Stimulated activated CD4-positive, alpha-beta T cell treated with anti-CD3 and anti-CD28 coated beads, TNF-alpha, amount 100 ng/mL, for 1 hour (primary cell): Measurements from ENCODE around the gene GARIN5B.

ENCODE experiments used
- DNase-seq, 3 donors: peaks; one replicate each; pipeline ENCODE4 v3.0.0-alpha.2; 2020; ENCODE audit warnings: low read depth in 3 of 3, low spot score in 1 of 3

The GARIN5B gene

DNA sequence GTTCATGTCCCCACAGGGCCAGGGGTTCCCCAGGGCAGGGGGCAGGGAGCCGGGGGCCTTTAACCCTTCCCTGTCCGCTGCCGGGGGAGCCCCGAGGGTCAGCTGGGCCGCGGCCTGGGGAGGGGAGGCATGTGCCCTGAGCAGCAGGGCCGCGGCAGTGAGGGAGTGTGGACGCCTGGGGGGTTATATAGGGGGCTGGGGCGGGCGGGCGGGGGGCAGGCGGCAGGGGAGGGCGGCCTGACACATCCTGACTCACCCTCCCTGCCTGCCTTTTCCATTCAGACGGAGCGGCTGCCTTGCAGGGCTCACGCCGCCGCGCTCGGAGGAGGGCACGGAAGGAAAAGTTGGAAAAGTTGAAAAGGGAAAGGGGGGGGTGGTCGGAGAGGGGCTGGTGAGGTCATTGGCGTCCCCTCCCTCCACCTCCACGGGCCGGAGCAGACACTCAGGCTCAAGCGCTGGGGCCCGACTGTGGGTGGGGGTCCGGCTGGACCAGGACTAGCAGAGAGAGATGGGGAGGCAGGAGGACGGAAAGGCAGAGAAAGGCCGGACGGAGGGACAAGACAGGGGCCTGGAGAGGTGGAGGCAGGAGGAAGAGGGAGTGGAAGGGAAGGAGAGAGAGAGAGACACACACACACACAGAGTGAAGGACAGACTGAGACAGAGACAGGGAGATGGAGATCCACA is 7.4 kb upstream of the GARIN5B start, which contains the start of gene IL11:
Gene IL11 (minus strand): TSS at position 159 of the 684 bp plus-strand sequence. CDS start 153 bp downstream, at position 6.
- no peak for DNase-seq

DNA sequence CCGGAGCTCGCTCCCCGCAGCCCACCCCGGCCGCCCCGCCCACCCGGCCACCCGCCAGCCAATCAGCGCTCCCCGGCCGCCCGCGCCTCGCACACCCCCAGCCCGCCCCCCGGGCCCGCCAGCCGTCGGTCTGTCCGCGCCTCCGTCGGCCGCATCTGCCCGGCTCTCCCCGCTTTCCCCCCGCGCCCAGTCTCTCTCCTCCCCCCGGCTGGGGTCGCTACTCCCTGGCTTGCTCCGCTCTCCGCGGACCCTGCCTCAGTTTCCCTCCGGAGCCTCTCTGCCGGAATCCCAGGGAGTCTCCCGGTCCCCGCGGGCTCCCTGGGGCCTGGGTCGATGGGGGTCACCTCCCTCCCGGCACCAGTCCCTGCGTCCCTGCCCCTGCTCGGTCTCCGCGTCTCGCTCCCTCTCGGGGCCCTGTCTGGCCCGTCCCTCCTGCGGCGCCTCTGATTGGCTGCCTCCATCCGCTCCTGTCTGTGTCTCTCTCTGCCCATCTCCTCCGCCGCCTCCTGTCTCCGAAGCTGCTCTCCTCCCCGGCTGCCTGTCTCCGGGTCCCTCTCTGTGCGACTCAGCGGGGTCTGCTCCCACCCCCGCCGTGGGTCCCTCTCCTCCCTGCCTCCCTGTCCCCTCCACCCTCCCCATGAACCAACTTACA is 6.7 kb upstream of the GARIN5B start:
- DNase-seq = no peak

DNA sequence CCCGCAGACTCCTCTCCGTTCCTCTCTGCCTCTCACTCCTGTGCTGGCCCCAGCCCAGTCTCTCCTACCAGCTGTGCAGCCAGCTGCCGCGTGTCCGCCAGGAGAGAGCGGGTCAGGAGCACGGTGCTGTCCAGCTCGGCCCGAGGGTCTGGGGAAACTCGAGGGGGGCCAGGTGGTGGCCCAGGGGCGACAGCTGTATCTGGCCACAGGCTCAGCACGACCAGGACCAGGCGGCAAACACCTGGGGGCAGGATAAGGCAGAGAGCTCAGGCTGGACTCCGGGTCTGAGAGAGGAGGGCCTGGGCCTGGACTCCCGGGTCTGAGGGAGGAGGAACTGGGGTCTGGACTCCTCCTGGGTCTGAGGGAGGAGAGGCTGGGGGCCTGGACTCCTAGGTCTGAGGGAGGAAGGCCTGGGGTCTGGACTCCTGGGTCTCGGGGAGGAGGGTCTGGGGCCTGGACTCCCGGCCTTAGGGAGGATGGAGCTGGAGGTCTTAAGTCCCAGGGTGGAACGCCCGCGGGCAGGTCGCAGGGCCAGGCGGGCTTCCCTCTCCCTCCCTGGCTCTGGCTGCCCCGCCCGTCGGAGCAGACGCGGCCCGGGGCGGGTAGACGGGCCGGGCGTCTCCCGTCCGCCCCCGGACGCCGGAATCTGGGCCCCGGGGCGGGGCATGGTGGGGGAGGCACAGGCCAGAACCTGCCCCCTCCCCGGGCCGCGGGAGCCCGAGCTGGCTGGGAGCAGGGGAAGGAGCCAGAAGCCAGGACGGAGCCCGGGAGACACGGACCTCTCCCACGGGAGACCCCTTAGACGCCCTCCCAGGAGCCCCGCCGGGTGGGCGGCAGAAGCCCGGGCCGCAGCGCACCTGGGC is 5.9 kb upstream of the GARIN5B start:
- no peak for DNase-seq

- no peak for DNase-seq
Observed at GRCh38 chr19:55368106-55368505, 5.0 kb upstream of the GARIN5B start.

DNA sequence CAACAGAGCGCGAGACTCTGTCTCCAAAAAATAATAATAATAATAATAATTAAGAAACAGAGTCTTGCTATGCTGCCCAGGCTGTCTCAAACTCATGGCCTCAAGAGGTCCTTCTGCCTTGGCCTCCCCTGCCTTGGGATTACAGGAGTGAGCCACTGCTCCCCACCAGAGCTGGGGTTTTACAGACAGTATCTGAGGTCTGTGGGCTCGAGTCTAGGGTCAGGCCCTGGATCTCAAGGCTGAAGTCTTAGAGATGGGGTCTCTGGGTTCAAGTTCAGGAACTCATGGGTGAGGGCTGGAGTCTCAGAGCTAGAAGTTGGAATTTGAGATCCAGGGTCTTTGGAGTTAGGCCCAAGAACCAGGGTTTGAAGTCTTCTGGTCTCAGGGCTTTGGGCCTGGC is 3.7 kb upstream of the GARIN5B start:
- DNase-seq = no peak

- no peak for DNase-seq
Observed at GRCh38 chr19:55365964-55366363, 2.9 kb upstream of the GARIN5B start.

DNA sequence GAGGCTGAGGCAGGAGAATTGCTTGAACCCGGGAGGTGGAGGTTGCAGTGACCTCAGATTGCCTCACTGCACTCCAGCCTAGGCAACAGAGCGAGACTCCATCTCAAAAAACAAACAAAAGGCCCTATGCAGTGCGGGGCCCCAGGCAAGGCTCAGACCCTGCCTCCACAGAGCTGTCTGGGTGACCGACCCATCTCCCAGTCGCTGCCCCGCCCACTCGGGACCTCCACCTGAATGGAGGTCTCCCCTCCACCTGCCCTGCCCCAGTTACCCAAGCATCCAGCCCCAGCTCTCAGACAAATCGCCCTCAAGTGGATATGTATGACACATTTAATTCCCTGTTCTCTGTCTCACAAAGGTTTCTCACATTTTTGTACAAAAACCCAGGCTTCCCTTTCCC is 2.2 kb upstream of the GARIN5B start:
- no peak for DNase-seq

DNA sequence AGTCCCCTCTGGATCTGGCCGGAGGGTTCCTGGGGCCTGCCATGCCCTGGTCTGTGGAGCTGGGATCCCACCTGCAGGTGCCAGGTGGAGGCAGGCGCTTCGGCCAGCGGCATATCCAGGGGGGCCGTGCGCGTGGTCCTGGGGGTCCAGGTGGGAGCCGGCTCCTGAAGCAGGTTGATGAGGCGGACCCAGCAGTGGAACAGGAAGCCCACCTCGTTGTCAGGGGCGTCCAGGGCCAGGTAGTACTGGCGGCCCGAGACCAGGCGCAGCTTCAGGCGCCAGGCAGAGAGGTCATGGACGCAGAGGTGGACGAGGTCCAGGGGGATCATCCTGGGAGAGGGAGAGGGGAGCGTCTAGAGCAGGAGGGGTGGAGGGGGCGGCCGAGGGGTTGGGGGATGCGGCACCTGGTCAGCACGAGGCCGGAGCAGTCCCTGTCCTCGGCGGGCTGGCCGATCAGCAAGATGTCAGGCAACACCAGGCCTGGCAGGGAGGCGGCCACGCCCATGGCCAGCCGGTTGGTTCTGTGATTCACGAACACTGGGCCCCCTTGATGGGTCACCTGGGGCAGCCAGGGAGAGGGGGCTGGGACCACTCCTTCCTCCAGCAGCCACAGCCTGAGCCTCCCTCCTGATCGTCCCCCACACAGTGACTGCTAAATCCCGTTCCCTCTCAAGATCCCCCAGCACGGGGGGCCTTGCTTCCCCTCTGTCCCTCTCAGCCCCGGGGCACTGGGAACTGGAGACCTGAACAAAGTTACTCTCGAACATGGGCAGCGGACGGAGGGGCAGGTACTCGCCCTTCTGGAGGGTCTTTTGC is 678 bp downstream of the GARIN5B start:
- DNase-seq = no peak

- DNase-seq = no peak
Observed at GRCh38 chr19:55360902-55361301, 2.2 kb downstream of the GARIN5B start.

DNA sequence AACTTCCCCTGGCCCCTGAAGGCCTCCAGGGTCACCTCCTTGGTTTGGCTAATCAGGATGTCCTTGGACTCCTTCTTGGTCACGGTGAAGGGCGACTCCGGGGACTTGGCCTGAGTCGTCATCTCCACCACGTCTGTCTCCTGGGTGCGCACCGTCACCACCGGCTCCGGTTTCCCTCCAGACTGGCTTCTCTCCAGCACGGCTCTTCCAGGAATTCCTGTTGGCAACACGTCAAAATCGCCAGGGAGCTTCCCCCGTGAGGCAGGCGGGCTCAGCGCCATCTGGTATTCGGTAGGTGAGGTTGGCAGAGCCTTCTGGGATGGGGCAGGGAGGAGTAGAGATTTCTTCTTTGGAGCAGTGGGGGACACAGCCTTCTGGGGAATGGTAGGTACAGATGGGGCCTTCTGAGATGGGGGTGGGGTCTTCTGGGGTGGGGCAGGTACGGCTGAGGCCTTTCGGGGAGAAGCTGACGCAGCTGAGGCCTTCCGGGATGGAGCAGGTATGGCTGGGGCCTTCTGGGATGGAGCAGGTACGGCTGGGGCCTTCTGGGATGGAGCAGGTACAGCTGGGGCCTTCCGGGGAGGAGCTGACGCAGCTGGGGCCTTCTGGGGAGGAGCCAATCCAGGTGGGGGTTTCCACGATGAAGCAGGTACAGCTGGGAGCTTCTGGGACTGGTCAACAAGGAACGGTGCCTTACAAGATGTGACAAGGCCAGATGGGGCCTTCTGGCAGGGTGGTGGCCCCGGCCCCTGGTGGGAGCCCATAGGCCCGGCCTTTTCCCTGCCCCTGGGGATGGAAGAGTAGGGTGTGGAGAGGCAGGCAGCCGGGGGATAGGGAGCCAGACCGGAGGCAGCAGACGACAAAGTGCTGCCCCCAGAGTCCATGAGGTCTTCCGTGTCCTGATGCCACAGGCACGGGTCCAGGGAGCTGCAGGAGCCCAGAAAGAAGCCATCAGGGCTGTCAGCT is 3.8 kb downstream of the GARIN5B start:
- no peak for DNase-seq

DNA sequence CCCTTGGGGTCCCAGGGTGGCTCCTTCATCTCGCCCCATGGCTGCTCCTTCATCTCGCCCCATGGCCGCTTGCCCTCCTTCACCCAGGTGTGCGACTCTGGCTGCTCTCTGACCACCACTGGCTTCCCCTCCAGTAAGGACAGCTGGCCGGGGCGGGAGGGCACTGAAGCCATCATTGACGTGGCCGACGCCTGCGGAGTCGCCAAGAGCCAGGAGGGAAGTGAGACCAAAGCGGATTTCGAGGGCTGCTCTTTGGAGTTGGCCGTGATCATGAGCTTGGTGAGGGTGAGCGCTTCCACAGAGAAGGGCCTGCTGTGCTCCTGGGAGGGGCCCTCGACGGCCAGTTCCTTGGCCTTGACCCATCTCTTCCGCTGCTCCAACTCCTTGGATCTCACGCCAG is 4.6 kb downstream of the GARIN5B start:
- no peak for DNase-seq

- no peak for DNase-seq
Observed at GRCh38 chr19:55355213-55355821, 7.7 kb downstream of the GARIN5B start.

GRCh38 chr19:55354698-55355212 is 8.3 kb downstream of the GARIN5B start, which contains the start of gene COX6B2:
Gene COX6B2, minus strand, starts transcription at chr19:55354719. Its CDS starts 198 bp downstream, at chr19:55354521.
- no peak for DNase-seq

DNA sequence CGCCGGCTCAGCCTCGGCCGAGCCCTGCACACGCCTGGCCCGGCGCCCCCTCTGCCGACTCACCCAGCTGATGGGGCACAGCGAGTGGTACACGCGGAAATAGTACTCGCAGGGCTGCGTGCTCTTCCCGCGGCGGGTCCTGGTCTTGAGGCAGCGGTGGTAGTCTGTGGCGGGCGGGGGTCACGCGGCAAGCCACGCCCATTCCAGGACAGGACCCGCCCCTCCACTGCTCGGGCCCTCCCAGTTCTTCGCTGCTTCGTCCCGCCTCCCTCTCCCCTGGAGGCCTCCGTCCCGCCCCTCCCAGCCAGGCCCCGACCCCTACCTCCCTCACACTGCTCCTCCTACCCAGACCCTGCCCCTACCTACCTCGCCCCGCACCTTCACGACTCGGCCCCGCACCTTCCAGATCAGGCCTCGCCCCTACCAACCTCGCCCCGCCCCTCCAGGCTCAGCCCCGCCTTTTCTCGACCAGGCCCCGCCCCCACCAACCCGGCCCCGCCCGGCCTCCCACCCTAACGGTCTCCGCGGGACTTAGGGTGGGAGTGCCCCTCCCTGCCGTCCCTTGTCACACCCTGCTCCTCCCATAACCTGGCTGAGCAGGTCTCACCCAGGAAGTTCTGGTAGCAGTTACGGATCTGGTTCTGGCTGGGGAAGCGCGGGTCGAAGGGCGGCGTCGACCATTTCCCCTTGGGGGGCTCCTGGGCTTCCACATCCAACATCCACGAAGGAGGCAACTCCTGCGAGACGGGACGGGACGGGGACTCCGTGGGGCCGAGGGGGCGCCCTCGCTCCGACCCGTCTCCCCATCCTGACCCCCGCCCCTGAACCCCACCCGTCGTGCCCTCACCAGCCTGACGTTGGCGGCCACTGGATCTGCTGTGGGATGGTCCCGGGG is 9.0 kb downstream of the GARIN5B start:
- peak; percentile 16 to 45 (median 29) for DNase-seq

- DNase-seq = no peak
Observed at GRCh38 chr19:55353356-55353802, 9.7 kb downstream of the GARIN5B start.

GRCh38 chr19:55352549-55353145 is 10.4 kb downstream of the GARIN5B start:
- no peak for DNase-seq

GRCh38 chr19:55352040-55352439 is 11.0 kb downstream of the GARIN5B start:
- DNase-seq = no peak
